ENCODE measurements around the gene NGEF. TPM values are rescaled to one million over a fixed set of nuclear protein-coding genes. Genes with fewer than 3 reads are reported as not detected.

Gene NGEF
- total and polyA plus RNA-seq, 8 donors: 0.26 to 3.6 (median 1.4) TPM

DNA sequence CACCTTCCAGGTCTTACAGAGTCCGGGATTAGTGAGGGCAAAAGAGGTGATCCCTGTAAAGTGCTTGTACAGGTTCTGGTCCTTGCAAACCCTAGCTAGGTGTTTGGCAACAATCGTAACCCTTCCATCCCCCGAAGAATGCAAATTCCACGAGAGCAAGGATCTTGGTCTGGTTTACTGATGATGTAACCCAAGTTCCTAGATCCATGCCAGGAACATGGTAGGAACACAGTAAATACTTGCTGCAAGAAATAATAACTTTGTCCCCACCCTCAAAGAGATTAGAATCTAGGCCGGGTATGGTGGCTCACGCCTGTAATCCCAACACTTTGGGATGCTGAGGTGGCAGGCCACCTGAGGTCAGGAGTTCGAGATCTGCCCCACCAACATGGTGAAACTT is 12.7 kb upstream of the NGEF start:
- DNase-seq (no peak), ATAC-seq (no peak)
- Histone ChIP-seq H3K27me3 (no peaks in the 10 kb centered on the region), H3K4me3 (no peak overlapping the region), H3K27ac (no peak overlapping the region), H3K36me3 (no peaks in the 10 kb centered on the region), H3K9me3 (no peaks in the 10 kb centered on the region), H3K4me1 (no peaks in the 10 kb centered on the region)
- intact Hi-C loops (cut with DNase I): no loop called here
- TF ChIP-seq, protein P1, sequence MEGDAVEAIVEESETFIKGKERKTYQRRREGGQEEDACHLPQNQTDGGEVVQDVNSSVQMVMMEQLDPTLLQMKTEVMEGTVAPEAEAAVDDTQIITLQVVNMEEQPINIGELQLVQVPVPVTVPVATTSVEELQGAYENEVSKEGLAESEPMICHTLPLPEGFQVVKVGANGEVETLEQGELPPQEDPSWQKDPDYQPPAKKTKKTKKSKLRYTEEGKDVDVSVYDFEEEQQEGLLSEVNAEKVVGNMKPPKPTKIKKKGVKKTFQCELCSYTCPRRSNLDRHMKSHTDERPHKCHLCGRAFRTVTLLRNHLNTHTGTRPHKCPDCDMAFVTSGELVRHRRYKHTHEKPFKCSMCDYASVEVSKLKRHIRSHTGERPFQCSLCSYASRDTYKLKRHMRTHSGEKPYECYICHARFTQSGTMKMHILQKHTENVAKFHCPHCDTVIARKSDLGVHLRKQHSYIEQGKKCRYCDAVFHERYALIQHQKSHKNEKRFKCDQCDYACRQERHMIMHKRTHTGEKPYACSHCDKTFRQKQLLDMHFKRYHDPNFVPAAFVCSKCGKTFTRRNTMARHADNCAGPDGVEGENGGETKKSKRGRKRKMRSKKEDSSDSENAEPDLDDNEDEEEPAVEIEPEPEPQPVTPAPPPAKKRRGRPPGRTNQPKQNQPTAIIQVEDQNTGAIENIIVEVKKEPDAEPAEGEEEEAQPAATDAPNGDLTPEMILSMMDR (IDR thresholded peaks at IDR 0.05): no peak

DNA sequence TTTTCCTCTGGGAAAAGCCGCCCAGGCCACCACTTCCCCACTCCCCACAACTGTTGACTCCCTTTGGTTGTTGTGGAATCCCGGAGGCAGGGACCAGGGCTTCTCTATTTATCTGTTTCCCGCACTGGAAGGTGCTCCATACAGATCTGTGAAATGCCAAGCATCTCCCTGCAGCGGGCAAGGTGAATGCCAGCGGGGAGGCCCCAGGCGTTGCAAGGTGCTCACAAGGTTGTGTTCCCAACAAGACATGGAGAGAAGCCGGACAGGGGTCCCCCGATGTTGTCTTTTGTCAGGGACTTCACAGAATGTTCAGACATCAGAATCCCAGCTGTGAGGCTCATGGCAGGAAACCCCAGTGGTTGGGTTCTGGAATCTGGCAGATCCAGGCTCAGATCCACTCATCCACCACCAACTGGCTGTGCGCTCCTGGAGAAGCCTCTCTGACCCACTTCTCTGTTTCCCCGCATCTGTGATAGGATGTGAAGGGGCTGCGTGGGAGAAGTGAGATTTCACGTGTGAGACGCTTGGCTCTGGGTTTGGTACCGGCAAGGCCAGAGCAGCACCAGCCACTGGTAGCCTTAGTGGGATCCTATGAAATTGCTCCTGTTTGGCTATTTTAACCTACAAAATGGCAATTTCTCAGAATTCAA is 10.8 kb upstream of the NGEF start:
- ATAC-seq: no peak

DNA sequence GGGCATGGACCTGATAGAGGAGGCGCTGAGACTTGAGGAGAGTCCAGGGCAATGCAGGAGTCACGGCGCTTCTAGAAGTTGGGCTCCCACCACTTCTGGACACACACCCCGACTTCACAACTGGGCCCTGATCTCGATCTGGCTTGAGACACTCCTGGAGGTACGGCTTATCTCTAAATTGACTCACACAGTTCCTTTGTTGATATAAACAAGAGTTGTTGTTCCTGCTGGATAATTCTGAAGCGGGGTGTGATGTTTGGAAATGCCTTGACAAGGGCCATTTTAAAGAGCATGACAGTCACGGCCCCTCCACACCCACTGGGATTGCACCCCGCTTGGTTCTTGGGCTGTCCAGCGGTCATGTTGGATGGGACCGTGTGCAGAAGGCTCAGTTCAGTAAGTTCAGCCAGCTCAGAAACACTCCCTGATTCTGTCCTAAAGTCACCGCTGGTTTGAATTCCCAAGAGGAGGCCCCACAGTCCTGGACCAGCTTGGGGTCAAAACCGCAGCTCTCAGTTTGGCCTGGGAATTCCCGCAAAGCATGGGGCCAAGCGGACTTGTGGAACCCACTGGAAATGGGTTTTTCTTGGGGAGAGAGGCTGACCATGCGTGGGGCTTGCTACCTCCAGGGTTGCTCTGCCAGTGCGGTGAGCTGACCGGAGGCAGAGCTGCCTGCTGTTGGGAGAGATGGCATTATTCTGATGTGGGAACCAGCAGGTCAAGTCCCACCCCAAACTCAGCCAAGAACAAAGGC is 10.1 kb upstream of the NGEF start:
- TF ChIP-seq, protein P1 (IDR thresholded peaks at IDR 0.05): no peak
- DNase-seq: no peak
- intact Hi-C loops (cut with DNase I): no loop called here
- H3K4me1 ChIP-seq: no peaks in the 10 kb centered on the region
- H3K27me3 ChIP-seq: no peaks in the 10 kb centered on the region
- no peak for ATAC-seq
- no peak overlapping the region for H3K4me3 ChIP-seq
- H3K9me3 ChIP-seq: no peaks in the 10 kb centered on the region
- no peak overlapping the region for H3K27ac ChIP-seq
- H3K36me3 ChIP-seq: no peaks in the 10 kb centered on the region

More for the DNA sequence above, 10.8 kb upstream of the NGEF start:
- Histone ChIP-seq H3K36me3 (no peaks in the 10 kb centered on the region), H3K4me1 (no peaks in the 10 kb centered on the region), H3K4me3 (no peak overlapping the region), H3K9me3 (no peaks in the 10 kb centered on the region), H3K27me3 (no peaks in the 10 kb centered on the region), H3K27ac (no peak overlapping the region)
- intact Hi-C loops (cut with DNase I): no loop called here
- TF ChIP-seq, protein P1 (IDR thresholded peaks at IDR 0.05): no peak
- no peak for DNase-seq

DNA sequence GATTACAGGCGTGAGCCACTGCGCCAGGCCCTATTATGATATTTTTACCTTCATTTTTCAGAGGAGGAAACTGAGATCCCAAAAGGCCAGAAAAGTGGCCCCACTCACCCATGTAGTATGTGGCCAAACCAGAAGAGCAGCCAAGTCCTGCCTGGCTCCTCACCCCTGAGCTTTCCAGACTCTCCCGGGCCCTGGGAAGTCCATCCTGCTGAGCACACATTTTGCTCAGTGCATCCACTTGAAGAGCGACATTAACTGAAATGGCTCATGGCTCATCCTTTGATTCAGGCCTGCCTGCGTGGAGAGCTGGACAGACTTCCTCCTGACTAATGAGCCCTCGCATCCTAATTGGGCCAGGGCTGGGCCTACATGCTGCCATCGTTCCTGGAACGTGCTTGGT is 9.5 kb upstream of the NGEF start:
- DNase-seq (no peak), ATAC-seq (no peak)
- intact Hi-C loops (cut with DNase I): no loop called here
- TF ChIP-seq, protein P1 (IDR thresholded peaks at IDR 0.05): no peak
- H3K27ac ChIP-seq: no peak overlapping the region
- H3K4me3 ChIP-seq: no peak overlapping the region
- no peaks in the 10 kb centered on the region for H3K27me3 ChIP-seq
- no peaks in the 10 kb centered on the region for H3K36me3 ChIP-seq
- no peaks in the 10 kb centered on the region for H3K9me3 ChIP-seq
- H3K4me1 ChIP-seq: no peaks in the 10 kb centered on the region

DNA sequence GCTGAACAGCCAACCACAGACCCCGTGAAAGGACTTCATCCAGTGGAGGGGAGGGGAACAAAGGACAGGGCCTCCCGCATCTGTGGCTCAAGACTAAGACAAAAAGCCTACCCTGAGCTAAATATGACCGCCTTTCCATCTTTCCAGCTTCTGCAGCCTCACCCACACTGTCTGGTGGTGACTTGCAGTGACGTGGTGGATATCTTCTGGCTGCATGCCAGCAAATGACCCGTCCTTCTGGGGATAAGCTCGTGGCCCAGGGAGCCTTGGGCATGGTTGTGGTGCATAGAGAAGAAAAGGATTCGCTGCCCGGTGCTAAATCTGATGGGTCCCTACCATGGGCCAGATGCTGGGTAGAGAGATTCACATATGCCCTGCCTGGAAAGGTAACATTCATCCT is 8.7 kb upstream of the NGEF start:
- no peak overlapping the region for H3K27ac ChIP-seq
- H3K4me1 ChIP-seq: no peaks in the 10 kb centered on the region
- H3K36me3 ChIP-seq: no peaks in the 10 kb centered on the region
- H3K27me3 ChIP-seq: no peaks in the 10 kb centered on the region
- H3K9me3 ChIP-seq: no peaks in the 10 kb centered on the region
- DNase-seq (no peak), ATAC-seq (no peak)
- TF ChIP-seq, protein P1 (IDR thresholded peaks at IDR 0.05): no peak
- intact Hi-C loops (cut with DNase I): no loop called here
- no peak overlapping the region for H3K4me3 ChIP-seq

Measured in left lung (tissue), 10 donors.